GM21381 (cell line): ENCODE data around the gene RND1.

Experiments used
- ATAC-seq: cut with Tn5 transposase; IDR thresholded peaks from one replicate; pipeline ENCODE4 v1.9.1; 2021; ENCODE audit warnings: mild to moderate bottlenecking, moderate library complexity; ENCODE audit not compliant: unreplicated experiment

Gene RND1

GRCh38 chr12:48813465-48814261 is 52.0 kb downstream of the RND1 start:
- no peak for ATAC-seq

GRCh38 chr12:48812389-48812788 is 53.3 kb downstream of the RND1 start:
- no peak for ATAC-seq

GRCh38 chr12:48811437-48812090 is 54.1 kb downstream of the RND1 start:
- no peak for ATAC-seq

GRCh38 chr12:48810903-48811431 is 54.7 kb downstream of the RND1 start:
- ATAC-seq: no peak

GRCh38 chr12:48807981-48808380 is 57.7 kb downstream of the RND1 start:
- no peak for ATAC-seq
